Sigmoid colon (tissue), 7 donors: Measurements from ENCODE around the gene HOXA10. TPM values are rescaled to one million over a fixed set of nuclear protein-coding genes. Genes with fewer than 3 reads are reported as not detected.
A peak's percentile ranks its signal among the peaks of the same experiment; 100 is the strongest.

Experiments used
- DNase-seq: peaks from one replicate; pipeline ENCODE4 v3.0.0-alpha.2; 2019
- H3K27ac ChIP-seq, 4 donors: fragments of 200-600 bp; sonication (generic); one replicate each; pipeline ENCODE4 v1.5.1; 2016 to 2019; ENCODE audit warnings: mild to moderate bottlenecking in 1 of 4
- H3K27me3 ChIP-seq, 3 donors: fragments of 200-600 bp; sonication (generic); one replicate each; pipeline ENCODE4 v1.5.1; 2019; ENCODE audit warnings: mild to moderate bottlenecking in 1 of 3
- H3K36me3 ChIP-seq, 4 donors: fragments of 200-600 bp; sonication (generic); one replicate each; pipeline ENCODE4 v1.5.1; 2016 to 2019
- H3K4me1 ChIP-seq, 4 donors: fragments of 200-600 bp; sonication (generic); one replicate each; pipeline ENCODE4 v1.5.1; 2017 to 2019
- H3K4me3 ChIP-seq, 4 donors: fragments of 200-600 bp; sonication (generic); one replicate each; pipeline ENCODE4 v1.5.1; 2017 to 2019; ENCODE audit warnings: mild to moderate bottlenecking in 2 of 4, moderate library complexity in 1 of 4
- H3K9me3 ChIP-seq, 4 donors: fragments of 200-600 bp in 3 of 4; sonication (generic) in 3 of 4; one replicate each; pipeline versions ENCODE4 v1.5.1 to v1.6.1; 2013 to 2019
- CTCF ChIP-seq, 4 experiments: fragments of 450-650 bp in 3 of 4; fragments of 200-600 bp in 1 of 4; IDR thresholded peaks; one replicate each; pipeline ENCODE4 v1.5.1; 2016 to 2019; ENCODE audit warnings: antibody characterized with exemption in 4 of 4, mild to moderate bottlenecking in 3 of 4, moderate library complexity in 2 of 4
- EP300 ChIP-seq, 4 donors: sonication (generic); formaldehyde crosslinking; IDR thresholded peaks; one replicate each; pipeline ENCODE4 v1.6.1; 2017; ENCODE audit warnings: antibody characterized with exemption in 4 of 4
- POLR2A ChIP-seq, 2 donors: fragments of 450-650 bp; IDR thresholded peaks; one replicate each; pipeline ENCODE4 v1.6.1; 2016; ENCODE audit warnings: antibody characterized with exemption in 2 of 2, mild to moderate bottlenecking in 2 of 2, moderate library complexity in 2 of 2
- POLR2AphosphoS5 ChIP-seq, 4 donors: sonication (generic); formaldehyde crosslinking; IDR thresholded peaks; one replicate each; pipeline ENCODE4 v1.6.1; 2017; ENCODE audit warnings: antibody characterized with exemption in 4 of 4
- WGBS, 2 donors: extraction: QIAGEN DNeasy Blood & Tissue Kit; methylation state at CpG; one replicate each; pipeline ENCODE4 v1.1.7; 2013; 5-methylcytosine and 5-hydroxymethylcytosine counted together
- intact Hi-C: fragments of 100-400 bp; cut with DNase I; formaldehyde crosslinking; loops from one replicate; pipeline ENCODE4 v1.15.1; 2023
- polyA plus RNA-seq, 3 donors: library from polyadenylated mRNA; stranded (reverse); fragments of 200-250 nt; gene quantifications; one replicate each; pipeline ENCODE4 v1.2.3, GENCODE V29; 2013
- total RNA-seq, 4 donors: library from RNA; depleted of rRNA; stranded (reverse); fragments of >200 nt; gene quantifications; one replicate each; pipeline ENCODE4 v1.1.0, GENCODE V29; 2016
- donor health status: healthy with polysubstance abuse.
- donor health status: Bipolar disorder and iron deficiency.
- donor health status: healthy.

HOXA10 gene
- total and polyA plus RNA-seq, 7 donors: 22.2 to 64.0 (median 55.1) TPM

- WGBS, 2 donors: 12 to 23% methylated on average over 4 of the region's 4 CpGs
- intact Hi-C loops: loop anchor here (5.0 to 10.0 kb wide), 3 partner anchors 541 to 1203 kb away; partner anchors contain the start of gene TAX1BP1
- H3K4me1 ChIP-seq: peaks cover 0 to 52% (median 34%) of the 10 kb centered on the region in 4 donors
- no peak for DNase-seq
- TF ChIP-seq POLR2AphosphoS5 (IDR thresholded peaks at IDR 0.05): no peak
- TF ChIP-seq EP300 (IDR thresholded peaks at IDR 0.05): no peak
- TF ChIP-seq CTCF (IDR thresholded peaks at IDR 0.05): no peak
- TF ChIP-seq POLR2A (IDR thresholded peaks at IDR 0.05): no peak
- no peaks in the 10 kb centered on the region for H3K36me3 ChIP-seq
- peak overlapping the region in 2 of 4 donors; percentile 97 to 98 for H3K27ac ChIP-seq
- H3K4me3 ChIP-seq: peak overlapping the region in 2 of 4 donors; percentile 65 to 76
- H3K9me3 ChIP-seq: no peaks in the 10 kb centered on the region
- H3K27me3 ChIP-seq: peaks cover 17 to 72% (median 19%) of the 10 kb centered on the region in 3 donors
Measured at GRCh38 chr7:27201580-27202017, 27.5 kb upstream of the HOXA10 start.

- intact Hi-C loops: loop anchor here (5.0 to 10.0 kb wide), 3 partner anchors 541 to 1204 kb away; partner anchors contain the start of gene TAX1BP1
- WGBS, 2 donors: 4 to 15% methylated on average over 14 of the region's 14 CpGs
- Histone ChIP-seq H3K27ac (peak overlapping the region in 3 of 4 donors; percentile 97 to 98 (median 98)), H3K36me3 (no peaks in the 10 kb centered on the region), H3K4me1 (peaks cover 0 to 55% (median 34%) of the 10 kb centered on the region in 4 donors), H3K9me3 (no peaks in the 10 kb centered on the region), H3K4me3 (peak overlapping the region; percentile 55 to 76 (median 64)), H3K27me3 (peaks cover 15 to 65% (median 17%) of the 10 kb centered on the region in 3 donors)
- no peak for DNase-seq
- no peak for TF ChIP-seq POLR2A (IDR thresholded peaks at IDR 0.05)
- TF ChIP-seq CTCF (IDR thresholded peaks at IDR 0.05): no peak
Measured at GRCh38 chr7:27200761-27201579, 26.9 kb upstream of the HOXA10 start.

- no peaks in the 10 kb centered on the region for H3K9me3 ChIP-seq
- intact Hi-C loops: loop anchor here (2.0 to 10.0 kb wide), 9 partner anchors 377 to 1205 kb away; partner anchors contain the start of genes HIBADH and TAX1BP1
- H3K36me3 ChIP-seq: no peaks in the 10 kb centered on the region
- 1 to 2% methylated on average over 99 of the region's 99 CpGs for WGBS, 2 donors
- TF ChIP-seq EP300 (IDR thresholded peaks at IDR 0.05) (no peak), POLR2AphosphoS5 (IDR thresholded peaks at IDR 0.05) (peak; percentile 29 to 60 (median 57)), CTCF (IDR thresholded peaks at IDR 0.05) (no peak), POLR2A (IDR thresholded peaks at IDR 0.05) (peak in 1 of 2 donors; percentile 56)
- peak within 1 kb of the TSS; percentile 63 to 78 (median 70) for H3K4me3 ChIP-seq
- peak; percentile 90 for DNase-seq
- H3K27ac ChIP-seq: peak within 1 kb of the TSS in 3 of 4 donors; percentile 97 to 98 (median 98)
- H3K4me1 ChIP-seq: peaks cover 0 to 50% (median 30%) of the 10 kb centered on the region in 4 donors
- peaks cover 8 to 57% (median 9%) of the 10 kb centered on the region in 3 donors for H3K27me3 ChIP-seq
Measured at GRCh38 chr7:27199849-27200760, 26.0 kb upstream of the HOXA10 start, which contains the start of gene HOXA13. TSS of gene HOXA13 (minus strand) at chr7:27200091. CDS start at chr7:27200077, 14 bp downstream.
